ENCODE results near the gene NUP205.
"Not testable (repeated sequence)": the region's sequence is repeated elsewhere in the genome, so short reads cannot be mapped to it uniquely, and the experiment has no call there.

NUP205 gene

GRCh38 chr7:135684699-135685098 lies 127.0 kb downstream of the NUP205 start:
- Mint-ChIP-seq H3K27me3 (ENCODE audit: low read depth) (no peaks in the 10 kb centered on the region), H3K4me3 (no peak overlapping the region), H3K27ac (peak overlapping the region in 1 of 3 experiments; percentile 39), H3K9me3 (no peaks in the 10 kb centered on the region), H3K4me1 (peaks cover 6% of the 10 kb centered on the region), H3K36me3 (ENCODE audit: low read depth) (peaks cover 19% of the 10 kb centered on the region)
- TF ChIP-seq, protein P1, sequence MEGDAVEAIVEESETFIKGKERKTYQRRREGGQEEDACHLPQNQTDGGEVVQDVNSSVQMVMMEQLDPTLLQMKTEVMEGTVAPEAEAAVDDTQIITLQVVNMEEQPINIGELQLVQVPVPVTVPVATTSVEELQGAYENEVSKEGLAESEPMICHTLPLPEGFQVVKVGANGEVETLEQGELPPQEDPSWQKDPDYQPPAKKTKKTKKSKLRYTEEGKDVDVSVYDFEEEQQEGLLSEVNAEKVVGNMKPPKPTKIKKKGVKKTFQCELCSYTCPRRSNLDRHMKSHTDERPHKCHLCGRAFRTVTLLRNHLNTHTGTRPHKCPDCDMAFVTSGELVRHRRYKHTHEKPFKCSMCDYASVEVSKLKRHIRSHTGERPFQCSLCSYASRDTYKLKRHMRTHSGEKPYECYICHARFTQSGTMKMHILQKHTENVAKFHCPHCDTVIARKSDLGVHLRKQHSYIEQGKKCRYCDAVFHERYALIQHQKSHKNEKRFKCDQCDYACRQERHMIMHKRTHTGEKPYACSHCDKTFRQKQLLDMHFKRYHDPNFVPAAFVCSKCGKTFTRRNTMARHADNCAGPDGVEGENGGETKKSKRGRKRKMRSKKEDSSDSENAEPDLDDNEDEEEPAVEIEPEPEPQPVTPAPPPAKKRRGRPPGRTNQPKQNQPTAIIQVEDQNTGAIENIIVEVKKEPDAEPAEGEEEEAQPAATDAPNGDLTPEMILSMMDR (IDR thresholded peaks at IDR 0.05; ENCODE audit: unreplicated experiment in 3 of 3) = no peak

DNA sequence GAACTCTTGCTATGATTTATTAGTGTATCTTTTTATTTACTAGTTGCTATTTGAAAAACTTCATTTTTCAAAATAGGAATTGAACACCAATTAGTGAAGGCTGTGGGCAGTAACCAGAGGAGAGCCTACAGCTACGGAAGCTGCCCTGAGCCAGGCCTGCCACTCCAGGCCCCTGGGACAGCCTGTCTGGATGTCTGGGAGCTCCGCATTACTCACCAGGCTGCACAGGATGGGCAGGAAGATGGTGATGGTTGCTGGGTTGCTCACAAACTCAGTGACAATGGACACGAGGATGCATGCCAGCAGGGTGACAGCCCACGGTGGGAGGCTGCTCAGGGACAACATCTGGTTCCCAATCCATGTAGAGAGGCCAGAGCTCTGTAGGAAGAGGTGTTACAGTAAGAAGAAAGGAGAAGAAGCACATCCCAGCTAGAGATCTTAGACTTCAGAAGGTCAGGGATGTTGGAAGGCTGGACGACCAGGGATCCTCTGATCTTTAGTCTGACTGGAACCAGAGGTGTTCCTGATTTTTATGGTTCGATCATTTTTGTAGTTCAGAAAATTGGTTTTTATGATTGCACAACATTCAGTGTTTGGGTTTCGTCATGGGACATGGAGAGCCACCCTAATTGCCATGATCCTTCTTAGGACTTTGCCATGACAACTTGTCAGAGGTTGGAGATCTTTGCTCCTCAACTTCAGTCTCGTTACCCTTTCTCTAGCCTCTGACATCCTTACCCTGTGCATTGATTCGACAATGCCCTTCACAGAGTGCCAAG lies 127.8 kb downstream of the NUP205 start:
- Mint-ChIP-seq H3K4me1 (peaks cover 6% of the 10 kb centered on the region), H3K27ac (no peak overlapping the region), H3K9me3 (no peaks in the 10 kb centered on the region), H3K27me3 (ENCODE audit: low read depth) (no peaks in the 10 kb centered on the region), H3K36me3 (ENCODE audit: low read depth) (peaks cover 23% of the 10 kb centered on the region), H3K4me3 (no peak overlapping the region)
- TF ChIP-seq, protein P1 (IDR thresholded peaks at IDR 0.05; ENCODE audit: unreplicated experiment in 3 of 3) = no peak

DNA sequence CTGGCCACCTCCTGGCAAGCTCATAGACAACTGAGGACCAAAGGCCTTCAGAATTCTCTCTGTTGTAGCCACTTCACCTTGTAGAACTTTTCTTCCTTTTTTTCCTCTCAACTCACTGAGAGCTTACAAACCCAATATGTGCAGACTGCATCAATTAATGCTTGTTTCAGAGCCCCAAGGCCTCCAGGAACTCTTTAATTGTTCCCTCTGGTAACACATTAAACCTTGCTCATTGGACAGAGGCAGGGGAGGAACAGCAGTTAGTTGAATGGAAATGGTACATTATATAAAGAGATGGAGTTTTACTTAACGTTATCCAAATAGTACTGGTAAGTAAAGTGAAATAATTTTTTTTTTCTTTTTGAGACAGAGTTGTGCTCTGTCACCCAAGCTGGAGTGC lies 129.7 kb downstream of the NUP205 start:
- TF ChIP-seq, protein P1 (IDR thresholded peaks at IDR 0.05; ENCODE audit: unreplicated experiment in 3 of 3) = no peak
- H3K27ac Mint-ChIP-seq = peak overlapping the region in 2 of 3 experiments; percentile 5 to 49

DNA sequence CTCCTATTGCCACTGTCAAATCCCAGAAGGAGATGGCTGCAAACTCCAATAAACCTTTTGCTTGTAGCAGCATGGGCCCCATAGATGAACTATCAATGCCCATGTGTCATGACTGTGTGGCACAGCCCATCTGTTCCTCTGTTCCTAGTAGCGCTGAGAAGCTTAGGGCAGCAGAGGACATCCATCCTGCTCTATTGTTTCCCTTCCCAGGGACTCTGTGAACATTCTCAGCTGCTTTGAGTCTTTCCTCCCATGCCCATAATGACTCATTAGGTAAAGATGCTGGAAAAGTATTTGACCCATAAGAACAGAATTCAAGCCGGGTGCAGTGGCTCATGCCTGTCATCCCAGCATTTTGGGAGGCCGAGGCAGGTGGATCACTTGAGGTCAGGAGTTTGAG lies 132.8 kb downstream of the NUP205 start:
- no peaks in the 10 kb centered on the region for H3K9me3 Mint-ChIP-seq
- H3K36me3 Mint-ChIP-seq (ENCODE audit: low read depth) = peaks cover 32% of the 10 kb centered on the region
- no peaks in the 10 kb centered on the region for H3K4me1 Mint-ChIP-seq
- TF ChIP-seq, protein P1 (IDR thresholded peaks at IDR 0.05; ENCODE audit: unreplicated experiment in 3 of 3) = no peak
- H3K4me3 Mint-ChIP-seq = no peak overlapping the region
- no peak overlapping the region for H3K27ac Mint-ChIP-seq
- no peaks in the 10 kb centered on the region for H3K27me3 Mint-ChIP-seq (ENCODE audit: low read depth)

More for the DNA sequence above, 129.7 kb downstream of the NUP205 start:
- Mint-ChIP-seq H3K36me3 (ENCODE audit: low read depth) (peaks cover 28% of the 10 kb centered on the region), H3K4me3 (no peak overlapping the region), H3K27me3 (ENCODE audit: low read depth) (no peaks in the 10 kb centered on the region), H3K9me3 (no peaks in the 10 kb centered on the region), H3K4me1 (peaks cover 6% of the 10 kb centered on the region)

DNA sequence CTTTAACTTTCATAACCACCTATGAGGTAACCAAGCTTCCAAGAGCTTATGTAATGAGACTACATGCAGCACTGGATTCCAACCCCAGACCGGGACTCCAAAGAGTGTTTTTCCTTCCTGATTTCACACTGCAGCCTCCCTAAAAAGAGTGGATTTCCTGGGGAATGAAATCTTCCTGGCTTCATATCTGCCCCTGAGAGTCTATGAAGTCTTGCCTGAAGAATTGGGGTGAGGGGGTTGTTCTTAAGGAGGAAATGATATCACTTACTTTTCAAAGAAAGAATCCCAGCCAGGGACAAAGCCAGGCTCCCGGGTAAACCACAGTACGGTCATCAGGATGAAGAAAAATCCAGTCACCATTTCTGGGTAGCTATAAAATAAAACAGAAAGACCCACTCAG lies 134.3 kb downstream of the NUP205 start:
- H3K4me1 Mint-ChIP-seq = peaks cover 3% of the 10 kb centered on the region
- TF ChIP-seq, protein P1 (IDR thresholded peaks at IDR 0.05; ENCODE audit: unreplicated experiment in 3 of 3) = no peak
- no peaks in the 10 kb centered on the region for H3K27me3 Mint-ChIP-seq (ENCODE audit: low read depth)
- H3K27ac Mint-ChIP-seq = no peak overlapping the region
- H3K4me3 Mint-ChIP-seq = no peak overlapping the region
- peaks cover 27% of the 10 kb centered on the region for H3K36me3 Mint-ChIP-seq (ENCODE audit: low read depth)
- no peaks in the 10 kb centered on the region for H3K9me3 Mint-ChIP-seq

DNA sequence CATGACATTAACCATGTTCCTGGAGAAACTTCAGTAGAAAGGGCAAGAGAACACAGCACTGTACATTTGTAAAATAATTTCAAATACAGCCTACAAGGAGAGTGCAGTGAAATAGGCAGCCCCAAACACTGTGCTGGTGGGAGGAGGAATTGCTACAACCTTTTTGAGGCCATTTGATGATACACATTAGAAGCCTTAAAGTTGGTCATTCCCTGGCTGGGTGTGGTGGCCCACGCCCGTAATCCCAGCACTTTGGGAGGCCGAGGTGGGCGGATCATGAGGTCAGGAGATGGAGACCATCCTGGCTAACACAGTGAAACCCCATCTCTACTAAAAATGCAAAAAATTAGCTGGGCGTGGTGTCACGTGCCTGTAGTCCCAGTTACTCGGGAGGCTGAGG lies 134.9 kb downstream of the NUP205 start:
- peaks cover 22% of the 10 kb centered on the region for H3K36me3 Mint-ChIP-seq (ENCODE audit: low read depth)
- H3K27ac Mint-ChIP-seq; H3K9me3 Mint-ChIP-seq; H3K4me1 Mint-ChIP-seq; H3K4me3 Mint-ChIP-seq; H3K27me3 Mint-ChIP-seq (ENCODE audit: low read depth): not testable (repeated sequence)

All from nephron (organoid).